NCI-H2227 treated with DMSO at 0.1 percent for 48 hours (cell line): ENCODE data around the gene GAN.

Experiments
- DNase-seq: peaks from one replicate; lab custom pipeline; 2025; lab: John Stamatoyannopoulos, UW

The GAN gene

DNA sequence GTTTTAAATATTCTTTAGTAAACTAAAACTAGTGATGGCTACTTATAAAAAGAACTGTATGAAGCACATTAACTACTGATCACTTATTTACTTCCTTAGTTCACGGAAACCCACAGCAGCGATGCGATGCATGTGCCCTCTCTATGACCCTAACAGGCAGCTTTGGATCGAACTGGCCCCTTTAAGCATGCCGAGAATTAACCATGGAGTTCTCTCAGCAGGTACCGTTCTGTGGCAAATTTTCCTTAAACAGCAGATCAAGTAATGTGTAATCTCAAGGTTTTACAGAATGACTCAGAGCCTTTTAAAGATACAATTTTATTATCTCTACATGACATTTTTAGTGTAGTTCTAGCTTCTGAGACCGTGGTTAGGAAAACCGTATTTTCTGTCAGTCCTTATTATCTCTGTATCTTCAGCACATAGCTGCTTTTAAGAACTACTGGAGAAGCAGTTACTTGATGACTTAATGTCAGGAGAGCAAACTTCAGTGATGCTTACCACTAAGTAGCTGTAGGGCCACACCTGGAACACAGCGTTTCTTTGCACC is 43.0 kb downstream of the GAN start:
- DNase-seq, result no peak

- DNase-seq, result no peak
Observed at GRCh38 chr16:81358860-81359259, 44.1 kb downstream of the GAN start.

DNA sequence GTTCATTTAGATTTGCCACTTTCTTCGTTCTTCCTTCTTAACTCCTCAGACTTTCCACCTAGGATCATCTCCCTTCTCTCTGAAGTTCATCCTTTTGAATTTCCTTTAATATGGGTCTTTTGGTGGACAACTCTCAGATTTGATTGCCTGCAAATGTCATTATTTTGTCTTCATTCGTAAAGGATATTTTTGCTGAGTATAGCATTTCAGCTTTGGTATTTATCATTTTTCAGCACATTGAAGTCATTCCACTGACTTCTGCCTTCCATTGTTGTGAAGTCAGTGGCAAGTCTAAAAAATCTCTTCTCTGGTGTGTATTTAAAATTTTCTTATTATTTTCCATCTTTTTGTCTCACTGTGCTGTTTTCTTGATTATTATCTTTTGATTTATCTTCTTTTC is 45.4 kb downstream of the GAN start:
- DNase-seq, result no peak

DNA sequence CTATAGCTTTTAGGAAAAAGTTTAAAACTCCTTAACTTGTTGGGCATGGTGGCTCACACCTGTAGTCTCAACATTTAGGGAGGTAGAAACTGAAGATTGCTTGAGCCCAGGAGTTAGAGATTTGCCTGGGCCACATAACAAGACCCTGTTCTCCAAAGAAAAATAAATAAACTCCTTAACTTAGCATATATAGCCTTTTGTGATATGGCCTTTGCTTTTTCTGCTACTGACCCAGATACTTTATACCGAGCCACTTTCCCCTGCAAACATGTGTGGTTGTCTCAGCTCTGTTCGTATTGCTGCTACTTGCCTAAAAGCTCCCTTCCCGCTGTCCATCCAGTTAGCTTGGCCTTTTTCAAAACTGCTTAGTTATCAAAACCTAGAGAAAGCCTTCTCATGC is 51.0 kb downstream of the GAN start:
- no peak for DNase-seq

DNA sequence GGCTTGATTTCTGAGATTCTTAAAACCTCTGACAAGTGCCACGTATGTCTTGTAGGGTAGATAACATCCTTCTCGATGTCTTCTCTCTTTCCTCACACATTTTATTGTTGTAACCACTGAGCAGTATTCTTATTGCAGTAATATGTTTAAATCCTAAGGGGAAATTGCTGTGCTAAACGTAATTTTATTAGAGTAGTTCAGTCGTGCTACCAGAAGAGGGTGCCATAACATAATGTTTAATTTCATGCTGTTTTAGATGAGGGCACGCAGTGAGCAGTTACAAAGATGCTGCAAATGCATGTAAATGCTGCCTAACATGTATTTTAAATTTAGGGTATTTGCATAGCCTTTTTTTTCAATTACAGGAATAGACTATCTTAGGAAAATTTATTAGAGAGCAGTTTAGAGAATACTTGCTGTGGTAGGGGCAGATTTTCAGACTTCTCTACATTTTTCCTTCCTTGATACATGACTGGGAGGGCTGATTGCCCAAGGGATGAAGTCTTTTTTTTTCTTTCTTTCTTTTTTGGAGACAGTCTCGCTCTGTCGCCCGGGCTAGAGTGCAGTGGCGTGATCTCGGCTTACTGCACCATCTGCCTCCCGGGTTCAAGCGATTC is 51.7 kb downstream of the GAN start:
- peak; percentile 55 for DNase-seq

DNA sequence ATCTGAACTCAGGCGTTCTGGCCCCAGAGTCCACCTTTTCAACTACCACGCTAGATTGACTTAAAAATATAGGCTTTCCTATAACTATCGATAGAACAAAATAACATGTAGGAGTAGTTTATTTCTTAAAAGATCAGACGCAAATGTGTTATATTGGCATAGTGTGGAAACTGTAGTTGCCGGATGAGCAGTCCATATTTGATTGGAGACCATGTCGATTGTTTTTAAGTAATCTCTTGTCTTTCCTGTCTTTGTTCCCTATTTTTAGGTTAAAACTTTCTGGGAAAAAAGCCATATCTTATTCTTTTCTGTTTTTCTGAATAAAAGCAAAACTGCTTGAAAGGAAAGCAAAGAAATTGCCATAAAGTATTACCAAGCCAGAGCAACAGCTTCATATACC is 53.1 kb downstream of the GAN start:
- DNase-seq, result no peak

GRCh38 chr16:81369888-81370504 is 55.2 kb downstream of the GAN start:
- DNase-seq, result no peak

- DNase-seq, result no peak
Observed at GRCh38 chr16:81371106-81371505, 56.3 kb downstream of the GAN start.

DNA sequence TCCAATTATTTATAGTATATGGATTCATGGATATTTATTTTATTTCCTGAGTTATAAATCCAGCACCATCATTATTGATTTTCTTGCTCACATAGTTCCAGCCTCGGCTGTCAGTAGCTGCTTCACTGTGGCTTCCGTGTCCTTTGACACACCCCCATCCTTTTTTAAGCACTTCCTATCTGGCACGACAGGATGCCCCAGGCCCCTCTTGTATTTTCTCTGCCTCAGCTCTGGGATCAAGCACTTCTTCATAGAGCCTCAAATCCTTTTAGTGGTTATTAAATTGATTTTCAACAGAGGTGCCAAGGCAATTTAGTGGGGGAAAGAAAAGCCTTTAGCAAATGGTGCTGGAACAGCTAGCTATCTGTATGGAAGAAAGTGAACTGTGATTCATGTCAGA is 59.8 kb downstream of the GAN start:
- no peak for DNase-seq

DNA sequence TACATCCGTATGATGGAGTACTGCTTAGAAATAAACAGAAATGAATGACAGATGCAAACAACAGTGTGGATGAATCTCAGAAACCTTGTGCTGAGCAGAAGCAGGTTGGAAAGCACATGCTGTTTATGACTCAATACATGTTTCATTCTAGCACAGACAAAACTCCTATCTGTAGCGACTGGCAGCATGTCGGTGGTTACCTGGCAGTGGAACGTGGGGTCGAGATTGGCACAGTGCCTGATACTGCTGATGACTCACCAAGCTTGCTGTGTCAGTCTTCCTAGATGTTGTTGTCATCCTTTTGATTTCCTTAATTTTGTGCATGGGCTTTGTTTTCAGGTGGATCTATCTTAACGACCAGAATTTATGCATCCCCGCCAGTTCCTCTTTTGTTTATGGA is 62.1 kb downstream of the GAN start:
- DNase-seq, result no peak

DNA sequence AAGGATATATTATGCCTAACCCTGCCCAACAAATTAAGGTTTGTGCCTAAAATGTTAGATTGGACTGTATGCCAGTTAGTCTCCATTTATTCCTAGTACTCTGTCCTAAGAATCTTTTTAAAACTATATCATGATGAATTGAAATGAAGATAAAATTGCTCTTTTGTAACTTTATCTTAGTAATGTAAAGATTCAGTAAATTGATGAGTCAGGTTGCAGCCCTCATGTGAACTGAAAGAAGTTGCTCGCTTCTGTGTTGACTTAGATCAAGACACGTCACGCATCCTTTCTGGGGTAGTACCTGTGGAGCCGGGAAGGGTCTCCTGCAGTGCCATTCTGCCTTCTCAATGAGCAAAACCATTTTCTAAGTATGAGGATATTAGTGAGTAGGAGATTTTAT is 63.3 kb downstream of the GAN start:
- DNase-seq, result no peak

DNA sequence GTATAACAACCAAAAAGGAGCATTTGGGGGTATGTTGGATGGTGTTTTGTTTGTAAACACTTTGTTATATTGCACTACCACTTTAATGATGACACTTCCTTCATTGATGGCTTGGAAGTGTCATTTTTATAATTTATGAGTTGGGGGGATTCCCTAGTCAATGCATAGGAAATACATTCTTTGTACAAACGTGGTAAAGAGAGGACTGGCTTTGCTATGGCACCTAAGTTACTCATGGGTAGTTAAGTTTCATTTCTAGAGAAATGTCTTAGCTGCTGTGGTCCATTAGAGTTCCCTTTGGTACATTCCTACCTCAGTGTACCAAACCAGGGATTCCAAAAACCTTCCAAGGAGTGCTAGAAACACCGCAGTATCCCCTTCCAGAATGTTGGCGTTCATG is 66.2 kb downstream of the GAN start:
- DNase-seq, result no peak

DNA sequence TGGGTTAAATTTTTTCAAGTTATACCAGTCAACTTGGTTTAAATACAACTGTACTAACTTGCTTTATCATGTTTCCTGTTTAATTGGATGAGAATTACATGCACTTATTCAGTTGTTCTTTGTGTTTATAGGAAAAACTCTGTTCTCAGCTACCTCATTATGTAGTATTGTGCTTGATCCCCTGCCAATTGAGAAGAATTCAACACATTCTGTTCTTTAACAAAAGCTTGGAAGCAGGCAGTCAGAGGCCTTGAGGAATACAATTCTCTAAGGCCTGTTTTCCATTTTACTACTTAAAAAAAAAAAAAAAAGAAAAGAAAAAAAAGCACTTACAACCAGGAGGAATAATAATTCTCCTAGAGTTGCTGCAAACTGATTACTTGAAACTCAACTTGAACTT is 69.2 kb downstream of the GAN start:
- DNase-seq, result no peak

GRCh38 chr16:81385031-81385756 is 70.4 kb downstream of the GAN start:
- DNase-seq, result no peak

GRCh38 chr16:81388357-81388756 is 73.6 kb downstream of the GAN start:
- no peak for DNase-seq

- no peak for DNase-seq
Observed at GRCh38 chr16:81390840-81391239, 76.1 kb downstream of the GAN start.

DNA sequence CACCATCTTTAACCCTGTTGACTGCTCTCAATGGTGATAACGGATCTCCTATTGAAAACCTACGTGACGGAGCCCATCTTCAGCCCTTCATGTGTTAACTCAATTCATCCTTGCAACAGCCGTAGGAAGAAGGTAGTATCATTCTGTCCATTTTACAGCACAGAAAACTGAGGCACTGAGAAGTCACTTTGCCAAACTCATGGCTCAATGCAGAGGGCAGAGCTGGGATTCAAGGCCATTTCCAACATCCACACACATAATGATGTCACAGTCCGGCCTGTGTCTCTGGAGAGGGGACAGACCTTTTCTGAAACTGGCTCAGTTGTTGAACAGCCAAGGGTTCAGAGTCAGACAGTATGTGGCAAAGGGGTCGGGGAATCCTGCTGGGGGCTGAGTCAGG is 77.2 kb downstream of the GAN start:
- no peak for DNase-seq

GRCh38 chr16:81394416-81394815 is 79.7 kb downstream of the GAN start:
- no peak for DNase-seq

DNA sequence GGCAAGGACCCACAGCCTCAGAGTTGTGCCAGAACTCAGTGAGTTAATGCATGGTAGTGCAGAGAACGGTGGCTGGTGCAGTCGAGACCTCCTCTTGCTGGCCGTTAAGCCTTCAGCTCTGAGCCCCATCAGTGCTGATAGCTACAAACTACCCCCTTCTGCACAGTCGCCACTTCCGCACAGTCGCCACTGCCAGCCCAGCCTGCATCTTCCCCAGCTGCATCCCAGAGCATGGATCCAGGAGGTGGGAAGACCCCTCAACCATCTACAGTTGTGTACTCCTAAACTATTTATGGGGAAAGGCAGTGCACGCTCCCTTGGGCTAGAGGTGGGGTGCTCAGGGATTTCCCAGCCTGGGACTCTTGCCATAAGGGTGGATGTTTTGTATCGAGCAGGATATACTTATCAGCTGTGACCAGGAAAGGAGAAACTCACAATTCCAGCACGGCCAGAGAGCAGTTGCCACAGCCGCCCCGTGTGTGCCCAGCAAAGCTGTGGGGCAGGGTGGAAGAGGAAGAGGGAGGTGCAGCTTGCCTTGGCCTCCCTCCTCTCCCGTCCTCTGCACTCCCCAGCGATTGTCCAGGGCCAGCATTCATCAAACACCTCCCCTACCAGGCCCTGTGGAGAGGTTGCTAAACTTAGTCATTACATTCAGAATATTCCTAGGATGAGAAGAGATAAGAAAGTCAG is 80.3 kb downstream of the GAN start:
- DNase-seq, result no peak

GRCh38 chr16:81397058-81397878 is 82.5 kb downstream of the GAN start:
- no peak for DNase-seq

- DNase-seq, result no peak
Observed at GRCh38 chr16:81397879-81398520, 83.2 kb downstream of the GAN start.
